CD4-positive, alpha-beta T cell treated with Interleukin-2 at 100 ng/mL for 4 hours (primary cell): Measurements from ENCODE around the gene ANKRD26.

Experiments
- DNase-seq: peaks from one replicate; pipeline ENCODE4 v3.0.0-alpha.2; 2020; ENCODE audit warnings: low spot score

ANKRD26 gene

GRCh38 chr10:27020243-27020642, 80.1 kb downstream of the ANKRD26 start:
- DNase-seq: no peak

GRCh38 chr10:27019827-27020226, 80.5 kb downstream of the ANKRD26 start:
- DNase-seq: no peak

GRCh38 chr10:26997610-26998009, 102.7 kb downstream of the ANKRD26 start:
- no peak for DNase-seq

GRCh38 chr10:26994743-26995142, 105.6 kb downstream of the ANKRD26 start:
- no peak for DNase-seq

GRCh38 chr10:26987851-26988250, 112.4 kb downstream of the ANKRD26 start:
- DNase-seq: no peak

- no peak for DNase-seq
Observed at GRCh38 chr10:26983156-26983555, 117.1 kb downstream of the ANKRD26 start.

GRCh38 chr10:26982058-26982457, 118.2 kb downstream of the ANKRD26 start:
- DNase-seq: no peak

GRCh38 chr10:26981232-26981824, 119.0 kb downstream of the ANKRD26 start:
- DNase-seq: no peak

GRCh38 chr10:26978519-26978918, 121.8 kb downstream of the ANKRD26 start:
- no peak for DNase-seq

GRCh38 chr10:26977635-26978034, 122.7 kb downstream of the ANKRD26 start:
- no peak for DNase-seq

GRCh38 chr10:26970667-26971066, 129.6 kb downstream of the ANKRD26 start:
- DNase-seq: no peak

GRCh38 chr10:26969145-26969926, 131.0 kb downstream of the ANKRD26 start:
- DNase-seq: no peak

GRCh38 chr10:26962835-26963234, 137.5 kb downstream of the ANKRD26 start:
- no peak for DNase-seq

- DNase-seq: no peak
Observed at GRCh38 chr10:26960308-26960707, 140.0 kb downstream of the ANKRD26 start.

- DNase-seq: no peak
Observed at GRCh38 chr10:26959841-26960240, 140.5 kb downstream of the ANKRD26 start.
